GM23248 (cell line): ENCODE results near the gene ZCCHC2.

Experiments used
- EZH2 ChIP-seq: fragments of 200-600 bp; sonication (generic); IDR thresholded peaks from 2 replicates; pipeline ENCODE4 v1.6.1; 2018; ENCODE audit warnings: antibody characterized with exemption, mild to moderate bottlenecking; ENCODE audit not compliant: insufficient read depth, poor library complexity, severe bottlenecking
- EZH2phosphoT487 ChIP-seq: fragments of 200-600 bp; sonication (generic); IDR thresholded peaks from 2 replicates; pipeline ENCODE4 v1.6.1; 2018; ENCODE audit warnings: antibody characterized with exemption, moderate library complexity, mild to moderate bottlenecking, low read depth; ENCODE audit not compliant: insufficient read depth

DNA sequence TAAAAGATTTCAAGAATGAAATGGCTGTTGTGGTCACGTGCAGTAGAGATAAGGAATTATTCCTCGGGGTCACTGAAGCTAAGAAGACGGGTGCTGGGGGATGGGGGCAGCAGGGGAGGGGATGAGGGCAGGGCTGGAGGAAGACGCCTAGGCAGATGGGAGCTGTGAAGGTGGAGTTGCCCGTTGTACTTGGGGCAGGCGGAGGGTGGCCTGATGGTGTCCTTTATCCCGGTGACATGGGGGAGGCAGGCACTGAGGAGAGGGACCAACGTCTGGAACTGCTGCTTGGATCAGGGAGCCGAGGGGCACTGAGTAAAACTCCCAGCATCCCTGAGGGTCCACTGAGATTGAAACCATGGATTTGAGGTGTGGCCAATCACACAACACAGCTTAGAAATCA lies 64.9 kb downstream of the ZCCHC2 start:
- TF ChIP-seq EZH2phosphoT487 = no peak
- TF ChIP-seq EZH2 = no peak
